ENCODE results near the gene RXFP4.
"Not testable (repeated sequence)": the region's sequence is repeated elsewhere in the genome, so short reads cannot be mapped to it uniquely, and the experiment has no call there.

RXFP4 gene

DNA sequence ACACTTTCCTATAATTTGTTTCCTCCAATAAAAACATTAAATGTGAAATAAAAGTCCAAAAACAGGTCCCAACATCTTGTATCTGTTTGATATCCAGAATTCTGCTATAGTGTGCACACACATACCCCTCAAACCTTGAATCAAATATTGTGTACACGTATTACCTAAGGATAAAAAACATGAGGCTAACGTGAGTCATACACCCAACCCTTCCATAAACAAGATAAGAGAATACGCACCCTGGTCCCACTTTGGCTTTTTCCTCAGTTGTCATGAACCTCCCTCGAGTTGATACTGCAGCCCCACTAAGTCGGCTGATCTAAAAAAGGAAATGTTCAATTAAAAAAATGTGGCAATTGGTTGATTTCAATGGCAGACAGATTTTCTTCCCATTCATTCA, 12.4 kb upstream of the RXFP4 start:
- in situ Hi-C loops (cut with HindIII; ENCODE audit: low sequenced_read_pairs) = no loop called here

DNA sequence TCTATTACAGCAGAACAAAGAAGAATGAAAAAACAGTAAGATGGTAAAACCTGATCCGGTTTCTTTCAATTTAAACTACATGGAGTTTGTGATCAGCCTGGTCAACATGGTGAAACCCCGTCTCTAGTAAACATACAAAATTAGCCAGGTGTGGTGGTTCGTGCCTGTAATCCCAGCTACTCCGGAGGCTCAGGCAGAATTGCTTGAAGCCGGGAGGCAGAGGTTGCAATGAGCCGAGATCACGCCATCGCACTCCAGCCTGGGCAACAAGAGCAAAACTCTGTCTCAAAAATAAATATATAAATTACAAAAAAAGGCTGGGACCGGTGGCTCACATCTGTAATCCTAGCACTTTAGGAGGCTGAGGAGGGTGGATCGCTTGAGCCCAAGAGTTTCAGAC, 10.7 kb upstream of the RXFP4 start:
- in situ Hi-C loops (cut with HindIII; ENCODE audit: low sequenced_read_pairs) = not testable (repeated sequence)

DNA sequence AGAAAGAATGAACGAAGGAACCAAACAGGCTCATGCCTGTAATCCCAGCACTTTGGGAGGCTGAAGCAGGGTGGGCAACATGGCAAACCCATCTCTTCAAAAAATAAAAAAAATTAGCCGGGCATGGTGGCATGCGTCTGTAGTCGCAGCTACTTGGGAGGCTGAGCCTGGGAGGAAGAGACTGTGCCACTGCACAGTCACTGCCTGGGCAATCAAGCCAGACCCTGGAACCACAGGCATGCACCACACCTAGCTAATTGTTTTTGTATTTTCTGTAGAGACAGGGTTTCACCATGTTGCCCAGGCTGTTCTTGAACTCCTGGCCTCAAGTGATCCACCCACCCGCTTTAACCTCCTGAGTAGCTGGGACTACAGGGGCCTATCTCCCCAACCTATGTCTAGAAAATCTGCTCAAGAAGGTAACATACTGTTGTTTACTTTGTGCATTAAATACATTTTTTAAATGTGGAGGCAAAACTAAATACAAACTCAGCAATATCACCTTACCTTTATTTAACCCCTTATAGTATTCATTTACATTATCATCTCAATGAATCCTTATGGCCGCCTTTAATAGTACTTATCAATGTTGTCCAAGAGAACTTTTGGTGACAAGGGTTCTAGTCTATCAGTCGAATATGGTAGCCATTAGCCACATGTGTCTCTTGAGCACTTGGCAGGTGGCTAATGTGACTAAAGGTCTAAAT, 10.0 kb upstream of the RXFP4 start:
- in situ Hi-C loops (cut with HindIII; ENCODE audit: low sequenced_read_pairs) = no loop called here

DNA sequence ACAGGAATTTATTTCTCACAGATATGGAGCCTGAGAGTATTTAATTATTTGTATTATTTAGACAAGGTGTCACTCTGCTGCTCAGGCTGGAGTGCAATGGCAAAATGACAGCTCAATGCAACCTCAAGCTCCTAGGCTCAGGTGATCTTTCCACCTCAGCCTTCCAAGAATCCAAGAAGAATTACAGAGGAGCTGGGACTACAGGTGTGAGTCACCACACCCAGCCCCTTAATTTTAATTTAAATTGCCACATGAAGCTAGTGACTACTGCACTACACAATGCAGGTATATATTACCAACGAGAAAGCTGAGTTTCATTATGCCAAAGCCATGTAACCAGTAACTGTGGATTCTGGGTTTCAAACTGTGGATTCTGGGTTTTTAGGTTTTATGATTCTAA, 9.4 kb upstream of the RXFP4 start:
- in situ Hi-C loops (cut with HindIII; ENCODE audit: low sequenced_read_pairs) = no loop called here

GRCh38 chr1:155932487-155932886, 9.0 kb upstream of the RXFP4 start:
- in situ Hi-C loops (cut with HindIII; ENCODE audit: low sequenced_read_pairs) = no loop called here

- in situ Hi-C loops (cut with HindIII; ENCODE audit: low sequenced_read_pairs) = no loop called here
These were observed 7.8 kb upstream of the RXFP4 start for GRCh38 chr1:155933591-155934096.

DNA sequence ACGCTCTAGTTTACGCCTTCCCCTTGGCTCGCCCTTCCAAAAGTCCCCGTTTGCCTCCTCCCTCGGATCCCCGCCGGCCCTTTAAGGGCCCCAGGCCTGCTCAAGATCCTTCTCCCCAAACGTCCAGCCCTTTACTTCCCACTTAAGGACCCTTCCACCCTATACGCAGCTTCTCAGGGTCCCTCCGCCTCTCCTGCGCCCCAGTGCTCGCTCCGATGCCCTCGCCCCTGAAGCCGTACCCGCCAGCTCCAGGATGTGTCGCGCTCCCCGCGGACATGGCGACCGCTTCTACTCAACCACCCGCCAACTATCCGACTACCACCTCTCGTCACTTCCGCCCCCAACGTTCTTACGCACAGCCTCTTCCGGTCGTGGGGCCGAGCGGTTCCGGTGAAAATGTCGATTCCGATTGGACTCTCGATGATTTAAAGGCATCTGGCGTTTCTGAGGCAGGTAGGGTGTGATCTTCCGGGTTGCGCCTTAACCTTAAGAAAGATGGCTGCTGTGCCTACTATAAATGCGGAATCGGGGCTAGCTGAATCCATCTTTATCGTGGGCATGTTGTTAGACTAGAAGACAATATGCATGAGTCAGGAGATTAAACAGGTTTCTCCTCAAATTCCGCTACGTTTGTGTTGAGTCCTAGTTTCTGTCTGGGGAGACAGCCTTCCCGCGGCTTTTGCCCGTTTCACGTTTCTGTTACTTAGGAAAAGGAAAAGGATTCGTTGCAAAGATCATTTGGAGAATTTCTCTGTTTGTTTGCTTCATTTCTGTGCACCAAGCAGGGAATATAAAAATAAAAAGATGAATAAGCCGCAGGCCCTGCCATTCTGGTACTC, 7.1 kb upstream of the RXFP4 start, which contains the start of gene KHDC4:
Gene KHDC4 (minus strand): TSS at position 317 of the 839 bp plus-strand sequence. CDS start 40 bp downstream, at position 277.
- in situ Hi-C loops (cut with HindIII; ENCODE audit: low sequenced_read_pairs) = no loop called here

DNA sequence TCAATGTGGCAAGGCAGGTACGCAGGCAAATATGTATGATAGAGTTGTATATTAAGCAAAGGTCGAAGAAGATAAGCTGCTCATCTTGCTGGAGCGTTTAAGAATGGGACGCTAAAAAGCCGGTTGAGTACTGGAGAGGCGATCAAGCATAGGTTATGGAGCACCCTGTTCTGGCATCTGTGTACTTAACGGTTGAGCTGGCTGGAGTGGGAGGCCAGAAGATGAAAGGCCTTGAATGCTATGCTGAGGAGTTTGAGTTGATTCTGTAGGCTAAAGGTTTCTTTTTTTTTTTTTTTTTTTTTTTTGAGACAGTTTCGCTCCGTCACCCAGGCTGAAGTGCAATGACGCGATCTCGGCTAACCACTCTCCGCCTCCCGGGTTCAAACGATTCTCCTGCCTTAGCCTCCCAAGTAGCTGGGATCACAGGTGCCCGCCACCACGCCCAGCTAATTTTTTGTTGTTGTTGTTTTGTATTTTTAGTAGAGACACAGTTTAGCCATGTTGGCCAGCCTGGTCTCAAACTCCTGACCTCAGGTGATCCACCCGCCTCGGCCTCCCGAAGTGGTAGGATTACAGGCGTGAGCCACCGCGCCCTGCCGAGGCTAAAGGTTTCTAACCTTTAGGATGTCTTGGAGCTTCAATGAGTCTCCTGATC, 6.4 kb upstream of the RXFP4 start:
- in situ Hi-C loops (cut with HindIII; ENCODE audit: low sequenced_read_pairs) = no loop called here

DNA sequence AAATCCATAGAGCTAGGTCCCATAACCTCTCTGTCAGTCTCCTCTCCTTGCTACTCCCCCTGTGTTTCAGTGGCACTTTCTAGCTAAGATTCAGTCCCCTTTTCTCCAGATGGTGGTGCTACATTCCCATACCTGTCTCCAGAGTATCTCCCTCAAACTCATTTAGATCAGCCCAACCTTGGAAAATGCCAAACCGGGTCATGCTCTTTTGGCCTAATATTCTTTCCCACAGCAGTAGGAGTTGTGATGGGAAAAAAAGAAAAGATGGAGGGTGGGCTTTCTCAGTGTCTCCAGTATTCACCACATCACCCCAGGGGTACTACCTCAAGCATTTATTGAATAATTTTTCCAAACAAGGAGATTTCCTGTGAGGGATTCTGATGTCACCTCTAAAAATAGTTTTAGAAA, 3.2 kb upstream of the RXFP4 start:
- in situ Hi-C loops (cut with HindIII; ENCODE audit: low sequenced_read_pairs) = no loop called here

DNA sequence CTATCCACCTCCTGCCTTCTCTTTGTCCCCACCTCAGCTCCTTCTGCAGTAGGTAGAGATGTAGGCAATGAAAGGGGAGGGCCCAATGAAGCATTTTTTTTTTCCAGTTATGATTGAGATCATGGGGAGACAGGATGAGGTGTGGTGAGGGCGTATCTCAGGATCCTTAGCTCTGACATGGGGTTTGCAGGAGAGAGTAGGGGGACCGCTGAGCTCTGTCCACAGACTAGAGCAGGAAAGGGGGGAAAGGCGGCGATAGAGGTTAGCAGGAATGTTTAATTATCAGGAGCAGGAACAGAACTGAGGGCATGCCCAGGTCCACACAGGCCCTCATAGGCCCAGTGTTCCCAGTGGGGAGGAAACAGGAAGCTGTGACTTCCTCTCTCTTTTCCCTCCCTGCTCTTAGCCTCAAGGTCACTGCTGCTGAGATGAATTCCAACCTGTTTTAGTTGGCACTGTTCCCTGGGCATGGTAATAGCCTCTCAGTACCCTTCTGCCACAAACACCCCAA, 901 bp upstream of the RXFP4 start:
- in situ Hi-C loops (cut with HindIII; ENCODE audit: low sequenced_read_pairs) = loop anchor here (10.0 kb wide), 2 partner anchors 74 to 194 kb away; no protein-coding TSS in a partner anchor

DNA sequence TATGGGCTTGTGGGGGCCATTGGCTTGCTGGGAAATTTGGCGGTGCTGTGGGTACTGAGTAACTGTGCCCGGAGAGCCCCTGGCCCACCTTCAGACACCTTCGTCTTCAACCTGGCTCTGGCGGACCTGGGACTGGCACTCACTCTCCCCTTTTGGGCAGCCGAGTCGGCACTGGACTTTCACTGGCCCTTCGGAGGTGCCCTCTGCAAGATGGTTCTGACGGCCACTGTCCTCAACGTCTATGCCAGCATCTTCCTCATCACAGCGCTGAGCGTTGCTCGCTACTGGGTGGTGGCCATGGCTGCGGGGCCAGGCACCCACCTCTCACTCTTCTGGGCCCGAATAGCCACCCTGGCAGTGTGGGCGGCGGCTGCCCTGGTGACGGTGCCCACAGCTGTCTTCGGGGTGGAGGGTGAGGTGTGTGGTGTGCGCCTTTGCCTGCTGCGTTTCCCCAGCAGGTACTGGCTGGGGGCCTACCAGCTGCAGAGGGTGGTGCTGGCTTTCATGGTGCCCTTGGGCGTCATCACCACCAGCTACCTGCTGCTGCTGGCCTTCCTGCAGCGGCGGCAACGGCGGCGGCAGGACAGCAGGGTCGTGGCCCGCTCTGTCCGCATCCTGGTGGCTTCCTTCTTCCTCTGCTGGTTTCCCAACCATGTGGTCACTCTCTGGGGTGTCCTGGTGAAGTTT, 550 bp downstream of the RXFP4 start:
- in situ Hi-C loops (cut with HindIII; ENCODE audit: low sequenced_read_pairs) = loop anchor here (10.0 kb wide), 2 partner anchors 73 to 193 kb away; no protein-coding TSS in a partner anchor

DNA sequence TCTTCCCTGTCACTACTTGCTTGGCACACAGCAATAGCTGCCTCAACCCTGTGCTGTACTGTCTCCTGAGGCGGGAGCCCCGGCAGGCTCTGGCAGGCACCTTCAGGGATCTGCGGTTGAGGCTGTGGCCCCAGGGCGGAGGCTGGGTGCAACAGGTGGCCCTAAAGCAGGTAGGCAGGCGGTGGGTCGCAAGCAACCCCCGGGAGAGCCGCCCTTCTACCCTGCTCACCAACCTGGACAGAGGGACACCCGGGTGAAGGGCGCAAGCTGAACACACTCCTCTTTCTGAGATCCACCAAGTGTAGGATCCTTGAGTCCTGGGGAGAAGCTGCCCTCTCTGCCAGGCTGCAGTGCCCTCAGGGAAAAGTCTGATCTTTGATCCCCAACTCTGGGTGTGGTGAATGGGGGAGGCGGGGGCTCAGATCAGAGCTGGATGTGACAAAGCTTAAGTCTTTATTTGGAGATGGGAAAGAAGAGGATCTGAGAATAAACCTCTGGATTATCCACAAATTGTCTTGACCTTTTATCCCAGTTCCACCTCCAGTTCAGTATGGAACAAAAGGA, 1.2 kb downstream of the RXFP4 start:
- in situ Hi-C loops (cut with HindIII; ENCODE audit: low sequenced_read_pairs) = loop anchor here (10.0 kb wide), 2 partner anchors 72 to 192 kb away; no protein-coding TSS in a partner anchor

GRCh38 chr1:155944444-155944799, 3.0 kb downstream of the RXFP4 start:
- in situ Hi-C loops (cut with HindIII; ENCODE audit: low sequenced_read_pairs) = loop anchor here (10.0 kb wide), 2 partner anchors 70 to 190 kb away; no protein-coding TSS in a partner anchor

GRCh38 chr1:155946633-155947219, 5.3 kb downstream of the RXFP4 start:
- in situ Hi-C loops (cut with HindIII; ENCODE audit: low sequenced_read_pairs) = loop anchor here (10.0 kb wide), 2 partner anchors 68 to 188 kb away; no protein-coding TSS in a partner anchor

GRCh38 chr1:155947292-155947691, 5.9 kb downstream of the RXFP4 start:
- in situ Hi-C loops (cut with HindIII; ENCODE audit: low sequenced_read_pairs) = loop anchor here (10.0 kb wide), 2 partner anchors 68 to 188 kb away; no protein-coding TSS in a partner anchor

DNA sequence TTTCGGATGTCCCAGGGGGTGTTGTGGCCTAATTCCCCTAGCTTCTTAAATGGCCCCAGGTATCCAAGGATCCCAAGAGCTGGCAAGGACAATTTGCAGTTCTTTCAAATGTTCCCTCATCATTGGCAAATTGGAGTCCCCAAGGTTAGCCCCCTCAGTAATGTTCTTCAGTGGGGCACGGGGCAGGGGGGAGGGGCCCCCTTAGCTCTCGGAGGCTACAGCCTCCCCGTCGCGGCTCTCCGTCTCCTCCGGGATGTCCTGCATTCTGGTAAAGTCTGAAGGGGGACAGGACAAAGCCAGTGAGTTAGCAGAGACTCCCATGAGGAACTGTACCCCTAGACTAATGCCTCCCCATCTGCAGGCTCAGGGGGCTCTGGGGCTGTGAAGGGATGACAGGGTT, 6.3 kb downstream of the RXFP4 start:
- in situ Hi-C loops (cut with HindIII; ENCODE audit: low sequenced_read_pairs) = loop anchor here (10.0 kb wide), 2 partner anchors 67 to 187 kb away; no protein-coding TSS in a partner anchor

DNA sequence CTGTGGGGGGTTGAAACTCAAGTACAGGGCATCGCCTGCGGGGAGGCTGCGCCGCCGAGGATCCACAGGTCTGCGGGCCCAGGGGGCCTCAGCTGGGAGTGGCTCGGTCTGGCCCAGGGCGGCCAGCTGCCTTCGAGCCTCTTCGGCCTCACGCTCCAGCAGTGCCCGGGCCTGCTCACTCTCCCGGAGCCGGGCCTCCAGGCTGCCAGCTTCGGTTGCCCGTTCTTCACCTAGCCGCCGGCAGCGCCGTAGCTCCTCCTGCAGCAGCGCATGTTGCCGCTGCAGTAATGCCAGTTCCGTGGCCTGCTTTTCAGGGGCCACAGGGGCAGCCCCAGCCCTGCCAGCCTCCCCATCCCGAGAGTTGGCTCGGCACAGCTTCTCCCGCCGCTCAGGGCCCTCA, 9.4 kb downstream of the RXFP4 start:
- in situ Hi-C loops (cut with HindIII; ENCODE audit: low sequenced_read_pairs) = no loop called here

GRCh38 chr1:155951753-155952504, 10.5 kb downstream of the RXFP4 start:
- in situ Hi-C loops (cut with HindIII; ENCODE audit: low sequenced_read_pairs) = no loop called here

DNA sequence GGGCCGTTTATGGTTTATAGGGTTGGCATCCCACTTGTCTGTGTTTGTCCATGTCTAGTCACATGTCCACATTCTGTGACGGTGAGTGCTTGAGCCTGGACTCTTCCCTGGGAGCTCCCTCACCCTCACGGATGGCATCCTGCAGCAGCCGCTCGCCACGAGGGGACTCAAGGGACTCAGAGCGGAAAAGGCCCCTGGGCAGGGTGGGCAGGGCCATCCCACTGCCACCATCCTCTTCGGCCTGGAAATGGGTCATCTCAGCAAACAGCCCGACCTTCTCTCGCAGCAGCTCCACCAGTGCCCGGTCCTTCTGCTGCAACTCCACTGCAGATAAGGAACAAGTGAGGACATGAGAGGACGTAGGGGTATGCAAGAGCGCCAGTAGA, 11.1 kb downstream of the RXFP4 start:
- in situ Hi-C loops (cut with HindIII; ENCODE audit: low sequenced_read_pairs) = no loop called here

Measured in endothelial cell of hepatic sinusoid (primary cell).